HG02938 (cell line): ENCODE data around the gene ZNF385A.
"Not testable (repeated sequence)": the region's sequence is repeated elsewhere in the genome, so short reads cannot be mapped to it uniquely, and the experiment has no call there.

ENCODE experiments used
- ATAC-seq: cut with Tn5 transposase; IDR thresholded peaks from one replicate; pipeline ENCODE4 v1.9.1; 2021; ENCODE audit warnings: mild to moderate bottlenecking, moderate library complexity; ENCODE audit not compliant: unreplicated experiment

The ZNF385A gene

DNA sequence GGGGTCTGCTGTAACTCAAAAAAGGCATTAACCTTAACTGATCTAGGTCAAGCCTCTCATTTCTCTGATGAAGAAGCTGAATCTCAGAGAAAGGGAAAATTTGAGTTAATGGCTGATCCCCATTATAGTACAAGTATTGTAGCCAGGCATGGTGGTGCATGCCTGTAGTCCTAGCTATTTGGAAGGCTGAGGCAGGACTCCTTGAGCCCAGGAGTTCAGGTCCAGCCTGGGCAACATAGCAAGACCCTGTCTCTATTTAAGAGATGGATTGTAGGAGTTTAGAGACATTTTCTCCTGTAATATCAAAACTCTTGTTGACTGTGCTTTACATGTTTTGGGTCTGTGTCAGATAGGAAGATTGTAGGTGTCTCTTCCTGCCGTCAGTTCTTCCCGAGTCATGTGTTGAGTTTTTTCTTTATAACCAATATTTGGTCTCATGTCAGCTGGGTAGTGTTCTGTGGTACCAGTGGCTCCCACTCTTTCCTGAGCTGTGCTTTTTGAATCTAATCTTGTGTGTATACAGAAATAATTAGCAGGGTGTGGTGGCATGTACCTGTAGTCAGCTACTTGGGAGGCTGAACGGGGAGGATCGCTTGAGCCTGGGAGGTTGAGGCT is 51.0 kb downstream of the ZNF385A start:
- no peak for ATAC-seq

DNA sequence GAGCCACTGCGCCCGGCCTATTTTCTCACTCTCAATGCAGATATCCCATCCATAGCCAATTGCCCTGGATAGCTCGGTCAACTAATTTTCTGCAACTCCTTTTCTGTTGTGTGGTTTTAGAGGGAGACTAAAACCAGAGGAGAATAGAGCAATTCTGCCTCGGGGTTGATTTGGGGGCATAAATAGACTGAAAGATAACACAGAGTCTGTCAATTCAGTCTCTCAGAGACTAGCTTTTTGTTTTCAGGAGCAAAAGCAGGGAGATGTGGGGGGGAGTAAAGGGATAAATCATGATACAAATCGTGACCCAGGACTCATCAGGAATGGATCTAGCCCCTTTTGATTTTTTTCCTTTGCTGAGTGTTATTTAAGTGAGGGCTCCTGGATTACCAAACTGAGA is 53.1 kb downstream of the ZNF385A start:
- no peak for ATAC-seq

DNA sequence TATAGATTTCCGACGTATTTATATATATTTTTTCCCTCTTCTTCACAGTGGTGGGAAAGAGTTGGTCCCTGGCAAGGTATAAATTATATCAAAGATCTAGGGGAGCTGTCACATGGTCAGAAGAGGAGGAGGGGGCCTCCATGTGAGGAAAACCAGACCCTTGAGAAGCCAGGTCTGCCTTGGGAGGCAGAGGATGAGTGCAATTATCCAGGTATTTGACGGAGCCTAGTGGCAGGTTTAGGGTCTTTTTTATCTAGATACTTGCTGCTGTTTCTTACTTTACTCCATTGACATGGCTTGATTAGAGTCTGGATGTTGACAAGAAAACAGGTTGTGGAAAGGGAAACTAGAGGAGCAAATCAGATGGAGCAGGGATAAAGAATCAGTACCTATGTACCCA is 54.1 kb downstream of the ZNF385A start:
- ATAC-seq: no peak

DNA sequence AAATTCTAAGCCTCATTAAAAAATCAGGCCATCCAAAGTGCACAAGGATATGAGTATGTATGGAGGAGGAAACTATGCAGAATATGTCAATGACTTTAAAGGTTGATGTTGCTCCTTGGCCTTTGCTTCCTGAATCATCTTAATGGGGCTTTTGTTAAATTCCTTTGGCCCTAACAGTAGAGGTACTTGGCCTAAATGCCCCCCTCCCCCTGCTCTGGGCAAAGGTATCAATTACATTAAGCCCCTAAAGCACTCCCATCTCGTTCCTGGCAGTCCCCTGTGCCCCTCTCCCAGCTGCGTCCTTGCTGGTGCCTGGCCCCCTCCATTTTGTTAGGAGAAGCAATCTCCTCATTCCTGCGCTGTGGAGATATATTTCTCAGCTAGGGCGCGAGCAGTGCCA is 54.8 kb downstream of the ZNF385A start:
- ATAC-seq: no peak

DNA sequence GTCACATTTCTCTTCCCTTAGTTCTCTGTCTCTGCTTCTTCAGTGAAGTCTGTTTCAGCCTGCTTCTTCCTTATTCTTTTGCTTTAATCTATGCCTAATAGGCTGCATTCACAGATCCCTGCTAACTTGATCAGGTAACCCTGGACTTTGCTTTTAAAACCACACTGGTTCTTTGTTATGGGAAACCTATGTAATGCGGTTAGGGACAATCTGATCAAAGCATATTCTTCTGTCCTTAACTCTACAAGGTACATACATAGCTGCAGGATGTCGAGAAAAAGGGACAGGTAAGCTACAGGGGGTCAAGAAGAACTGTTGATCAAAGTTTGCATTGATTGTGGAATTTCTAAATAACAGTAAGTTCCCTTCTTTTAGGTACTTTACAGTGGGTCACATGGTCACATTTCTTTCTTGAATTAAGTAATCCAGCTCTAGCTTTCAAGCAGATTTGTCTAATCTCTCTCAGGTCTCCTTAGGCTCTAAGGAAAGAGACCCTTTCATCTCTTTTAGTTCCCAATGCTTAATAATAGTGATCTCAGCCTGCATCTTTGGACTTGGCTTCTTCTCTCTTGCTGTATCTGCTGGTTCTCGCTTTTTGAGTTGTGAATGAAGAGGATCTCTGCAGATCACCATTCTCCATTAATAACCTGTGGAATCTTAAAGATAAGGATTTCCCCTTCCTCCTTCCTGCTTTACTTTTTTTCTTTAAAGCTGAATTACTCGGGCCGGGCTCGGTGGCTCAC is 55.8 kb downstream of the ZNF385A start:
- ATAC-seq: no peak

DNA sequence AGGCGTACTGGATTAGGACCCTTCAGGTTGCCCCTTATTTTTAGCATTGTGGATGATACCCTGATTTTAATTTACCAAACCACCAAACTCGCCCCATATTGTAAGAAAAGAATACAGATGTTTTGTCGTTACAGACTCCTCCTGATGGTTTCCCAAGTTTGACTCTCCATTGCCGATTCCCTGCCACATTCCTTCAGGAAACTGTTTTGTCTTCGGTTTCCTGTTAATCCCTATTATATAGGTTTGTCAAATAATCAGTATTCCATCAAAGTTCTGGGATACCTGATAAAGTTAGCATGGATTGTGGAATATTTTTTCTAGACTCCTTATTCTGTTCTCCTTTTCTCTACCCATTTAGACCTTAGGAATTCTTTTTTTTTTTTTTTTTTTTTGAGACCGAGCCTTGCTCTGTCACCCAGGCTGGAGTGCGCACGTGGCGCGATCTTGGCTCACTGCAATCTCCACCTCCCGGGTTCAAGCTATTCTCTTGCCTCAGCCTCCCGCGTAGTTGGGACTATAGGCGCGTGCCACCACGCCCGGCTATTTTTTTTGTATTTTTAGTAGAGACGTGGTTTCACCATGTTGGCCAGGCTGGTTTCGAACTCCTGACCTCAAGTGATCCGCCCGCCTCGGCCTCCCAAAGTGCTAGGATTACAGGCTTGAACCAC is 59.0 kb downstream of the ZNF385A start:
- ATAC-seq: not testable (repeated sequence)

DNA sequence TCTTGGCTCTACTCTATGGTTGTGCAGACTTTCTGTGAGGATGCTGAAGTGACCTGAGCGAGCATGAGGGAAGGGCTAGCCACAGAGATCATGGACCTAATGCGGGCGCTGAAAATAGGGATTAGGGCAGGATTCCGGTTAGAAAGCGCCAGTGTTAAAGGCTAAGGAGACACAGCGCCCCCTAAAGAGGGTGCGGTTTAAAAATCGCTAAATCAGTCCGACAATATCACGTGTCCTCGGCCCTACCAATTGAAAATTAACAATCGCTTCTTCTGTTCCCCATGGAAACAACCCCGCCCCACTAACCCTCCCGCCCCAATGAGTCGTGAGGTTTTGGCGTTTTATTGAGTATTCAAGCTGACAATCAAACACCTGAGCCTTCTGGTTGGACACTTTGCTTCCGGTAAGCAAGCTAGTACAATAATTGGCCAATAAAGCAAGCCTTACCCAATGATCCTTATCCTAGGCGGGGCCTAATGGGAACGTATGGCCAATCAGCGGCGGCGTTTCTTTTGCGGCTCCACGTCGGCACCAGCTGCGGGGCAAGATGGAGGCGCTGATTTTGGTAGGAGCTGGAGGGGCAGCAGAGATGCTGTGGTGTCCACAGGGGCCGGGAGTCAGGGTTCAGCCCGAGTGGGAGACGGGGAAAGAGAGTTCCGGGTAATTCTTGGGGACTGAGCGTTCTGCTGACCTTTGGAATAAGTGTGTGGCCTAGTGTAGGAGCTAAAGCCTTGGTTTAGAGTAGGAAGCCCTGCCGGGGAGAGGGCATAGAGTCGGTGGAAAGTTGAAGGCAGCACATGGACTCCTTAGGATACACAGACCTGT is 59.7 kb downstream of the ZNF385A start, which contains the start of gene COPZ1:
TSS of gene COPZ1 (plus strand) at position 515 of the 825 bp plus-strand sequence. CDS start at position 548, 33 bp downstream.
- peak; percentile 99 for ATAC-seq

DNA sequence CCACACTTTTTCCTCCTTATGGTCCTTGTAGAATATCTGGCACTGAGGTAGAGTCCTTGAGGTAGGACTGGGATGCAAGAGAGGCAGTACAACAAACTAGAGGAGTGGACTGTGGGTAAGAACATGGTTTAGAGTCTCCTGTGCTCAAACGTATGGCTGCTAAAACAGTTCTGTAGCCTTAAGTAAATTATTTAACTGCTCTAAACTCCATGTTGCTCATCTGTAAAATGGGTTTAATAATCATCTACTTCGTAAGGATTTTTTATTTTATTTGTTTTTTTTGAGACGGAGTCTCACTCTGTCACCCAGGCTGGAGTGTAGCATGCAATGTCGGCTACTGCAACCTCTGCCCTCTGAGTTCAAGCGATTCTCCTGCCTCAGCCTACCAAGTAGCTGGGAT is 63.2 kb downstream of the ZNF385A start:
- ATAC-seq: no peak
